DND-41 (cell line): ENCODE measurements around the gene IDH1.

ENCODE experiments used
- EZH2 ChIP-seq: IDR thresholded peaks from 3 replicates; pipeline ENCODE4 v1.6.1; 2012; ENCODE audit warnings: borderline replicate concordance, low read depth, mild to moderate bottlenecking, moderate library complexity, low read length, inconsistent platforms; ENCODE audit not compliant: severe bottlenecking
- TF ChIP-seq, protein P1 (sequence below): IDR thresholded peaks from 2 replicates; pipeline ENCODE4 v1.5.1; 2012; ENCODE audit warnings: borderline replicate concordance, low read length, moderate library complexity, mild to moderate bottlenecking; ENCODE audit not compliant: poor library complexity, severe bottlenecking; ENCODE audit errors: extremely low read depth

DNA sequence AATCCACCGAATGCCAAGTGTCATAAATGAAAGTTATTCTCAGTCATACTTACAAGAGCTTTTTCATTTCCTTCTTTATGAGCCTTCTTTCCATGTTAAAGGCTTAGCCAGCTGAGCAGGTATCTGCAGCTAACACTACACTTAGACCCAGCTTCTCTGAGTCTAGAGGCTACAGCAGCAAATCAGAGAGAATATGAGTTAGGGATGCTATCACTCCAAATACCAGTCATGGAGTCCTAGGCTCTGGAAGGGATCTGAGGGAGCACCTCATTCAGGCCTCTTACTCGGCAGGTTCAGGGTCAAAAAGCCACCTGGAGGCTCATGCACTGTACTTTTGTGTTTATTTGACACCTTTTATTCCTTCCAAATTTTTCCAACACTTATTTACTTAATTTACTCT, 68.0 kb downstream of the IDH1 start:
- TF ChIP-seq, protein P1, sequence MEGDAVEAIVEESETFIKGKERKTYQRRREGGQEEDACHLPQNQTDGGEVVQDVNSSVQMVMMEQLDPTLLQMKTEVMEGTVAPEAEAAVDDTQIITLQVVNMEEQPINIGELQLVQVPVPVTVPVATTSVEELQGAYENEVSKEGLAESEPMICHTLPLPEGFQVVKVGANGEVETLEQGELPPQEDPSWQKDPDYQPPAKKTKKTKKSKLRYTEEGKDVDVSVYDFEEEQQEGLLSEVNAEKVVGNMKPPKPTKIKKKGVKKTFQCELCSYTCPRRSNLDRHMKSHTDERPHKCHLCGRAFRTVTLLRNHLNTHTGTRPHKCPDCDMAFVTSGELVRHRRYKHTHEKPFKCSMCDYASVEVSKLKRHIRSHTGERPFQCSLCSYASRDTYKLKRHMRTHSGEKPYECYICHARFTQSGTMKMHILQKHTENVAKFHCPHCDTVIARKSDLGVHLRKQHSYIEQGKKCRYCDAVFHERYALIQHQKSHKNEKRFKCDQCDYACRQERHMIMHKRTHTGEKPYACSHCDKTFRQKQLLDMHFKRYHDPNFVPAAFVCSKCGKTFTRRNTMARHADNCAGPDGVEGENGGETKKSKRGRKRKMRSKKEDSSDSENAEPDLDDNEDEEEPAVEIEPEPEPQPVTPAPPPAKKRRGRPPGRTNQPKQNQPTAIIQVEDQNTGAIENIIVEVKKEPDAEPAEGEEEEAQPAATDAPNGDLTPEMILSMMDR: no peak
- TF ChIP-seq EZH2: no peak
